Measurements from ENCODE around the gene RIMS1.

The RIMS1 gene, protein sequence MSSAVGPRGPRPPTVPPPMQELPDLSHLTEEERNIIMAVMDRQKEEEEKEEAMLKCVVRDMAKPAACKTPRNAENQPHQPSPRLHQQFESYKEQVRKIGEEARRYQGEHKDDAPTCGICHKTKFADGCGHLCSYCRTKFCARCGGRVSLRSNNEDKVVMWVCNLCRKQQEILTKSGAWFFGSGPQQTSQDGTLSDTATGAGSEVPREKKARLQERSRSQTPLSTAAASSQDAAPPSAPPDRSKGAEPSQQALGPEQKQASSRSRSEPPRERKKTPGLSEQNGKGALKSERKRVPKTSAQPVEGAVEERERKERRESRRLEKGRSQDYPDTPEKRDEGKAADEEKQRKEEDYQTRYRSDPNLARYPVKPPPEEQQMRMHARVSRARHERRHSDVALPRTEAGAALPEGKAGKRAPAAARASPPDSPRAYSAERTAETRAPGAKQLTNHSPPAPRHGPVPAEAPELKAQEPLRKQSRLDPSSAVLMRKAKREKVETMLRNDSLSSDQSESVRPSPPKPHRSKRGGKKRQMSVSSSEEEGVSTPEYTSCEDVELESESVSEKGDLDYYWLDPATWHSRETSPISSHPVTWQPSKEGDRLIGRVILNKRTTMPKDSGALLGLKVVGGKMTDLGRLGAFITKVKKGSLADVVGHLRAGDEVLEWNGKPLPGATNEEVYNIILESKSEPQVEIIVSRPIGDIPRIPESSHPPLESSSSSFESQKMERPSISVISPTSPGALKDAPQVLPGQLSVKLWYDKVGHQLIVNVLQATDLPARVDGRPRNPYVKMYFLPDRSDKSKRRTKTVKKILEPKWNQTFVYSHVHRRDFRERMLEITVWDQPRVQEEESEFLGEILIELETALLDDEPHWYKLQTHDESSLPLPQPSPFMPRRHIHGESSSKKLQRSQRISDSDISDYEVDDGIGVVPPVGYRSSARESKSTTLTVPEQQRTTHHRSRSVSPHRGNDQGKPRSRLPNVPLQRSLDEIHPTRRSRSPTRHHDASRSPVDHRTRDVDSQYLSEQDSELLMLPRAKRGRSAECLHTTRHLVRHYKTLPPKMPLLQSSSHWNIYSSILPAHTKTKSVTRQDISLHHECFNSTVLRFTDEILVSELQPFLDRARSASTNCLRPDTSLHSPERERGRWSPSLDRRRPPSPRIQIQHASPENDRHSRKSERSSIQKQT (N-terminal part only)

DNA sequence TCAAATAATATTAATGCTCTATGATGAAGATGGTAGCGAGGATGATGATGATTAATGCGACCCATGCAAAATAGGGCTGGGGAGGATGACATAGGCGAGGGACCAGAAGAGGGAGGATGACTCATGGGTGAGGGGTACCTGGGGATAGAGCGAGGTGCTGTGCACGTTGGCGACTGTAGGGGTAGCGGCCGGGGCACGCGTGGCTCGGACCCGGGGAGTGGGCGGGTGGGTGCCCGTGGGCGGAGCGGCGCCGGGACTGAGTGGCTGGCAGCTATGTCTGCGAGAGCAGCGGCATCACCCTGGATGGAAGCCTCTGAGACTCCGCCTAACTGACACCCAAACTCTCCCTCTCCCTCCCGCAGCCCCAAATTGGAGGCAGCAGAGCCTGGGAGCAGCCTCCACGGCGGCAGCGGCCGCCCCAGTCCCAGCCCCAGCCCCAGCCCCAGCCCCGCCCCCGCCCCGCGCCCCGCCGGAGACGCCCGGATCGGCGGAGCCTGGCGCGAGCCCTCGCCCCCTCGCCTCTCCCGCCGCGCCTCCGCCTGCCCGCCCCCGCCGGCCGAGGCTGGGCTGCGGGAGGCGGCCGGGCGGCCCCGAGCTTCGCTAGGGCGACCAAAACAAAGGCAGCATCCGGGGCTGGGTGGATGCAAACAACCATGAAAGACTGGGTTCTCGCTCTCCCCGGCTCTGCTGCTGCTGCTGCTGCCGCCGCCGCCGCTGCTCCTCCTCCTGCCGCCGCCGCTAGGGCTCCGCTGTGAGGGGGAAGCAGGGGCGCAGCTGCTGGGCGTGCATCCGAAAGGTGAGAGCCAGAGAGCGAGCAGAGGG, at the start of gene RIMS1:
Gene RIMS1, plus strand, starts transcription at position 367 of the 822 bp plus-strand sequence. CDS start 474 bp downstream, outside the sequence.
- no peak for DNase-seq (ENCODE audit: low read depth in 2 of 2)

DNA sequence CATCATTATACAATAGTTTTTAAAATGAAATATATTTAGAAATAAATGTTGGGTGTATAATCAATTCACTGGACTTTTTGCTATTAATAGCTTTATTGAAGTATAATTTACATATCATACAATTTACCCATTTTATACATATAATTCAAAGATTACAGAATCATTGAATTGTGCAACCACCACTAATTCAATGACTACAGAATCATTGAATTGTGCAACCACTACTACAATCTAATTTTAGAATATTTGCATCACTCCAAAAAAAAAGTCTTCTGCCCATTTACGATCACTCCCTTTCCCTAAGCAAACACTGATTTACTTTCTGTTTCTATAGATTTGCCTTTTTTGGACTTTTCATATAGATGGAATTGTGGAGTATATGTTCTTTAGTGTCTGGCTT, 35.1 kb upstream of the RIMS1 start:
- no peak for DNase-seq (ENCODE audit: low read depth in 2 of 2)

DNA sequence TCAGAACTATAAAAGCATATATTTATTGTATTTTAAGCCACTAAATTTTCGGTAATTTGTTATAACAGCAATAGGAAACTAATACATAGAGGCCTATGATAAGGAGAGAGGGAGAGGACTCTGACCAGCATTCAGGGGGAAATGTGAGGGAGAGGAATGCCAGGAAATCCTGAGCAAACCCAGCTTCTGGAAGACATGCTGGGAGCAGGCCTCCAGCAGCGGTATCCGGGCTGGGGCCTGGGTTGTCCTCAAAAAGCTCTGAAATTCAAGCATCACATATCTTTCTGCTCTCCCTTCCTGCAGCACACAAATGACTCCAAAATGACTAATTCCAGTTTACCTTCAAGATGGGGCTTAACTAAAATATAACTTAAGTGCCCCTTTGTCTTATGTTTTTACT, 33.4 kb upstream of the RIMS1 start:
- DNase-seq (ENCODE audit: low read depth in 2 of 2), result no peak

DNA sequence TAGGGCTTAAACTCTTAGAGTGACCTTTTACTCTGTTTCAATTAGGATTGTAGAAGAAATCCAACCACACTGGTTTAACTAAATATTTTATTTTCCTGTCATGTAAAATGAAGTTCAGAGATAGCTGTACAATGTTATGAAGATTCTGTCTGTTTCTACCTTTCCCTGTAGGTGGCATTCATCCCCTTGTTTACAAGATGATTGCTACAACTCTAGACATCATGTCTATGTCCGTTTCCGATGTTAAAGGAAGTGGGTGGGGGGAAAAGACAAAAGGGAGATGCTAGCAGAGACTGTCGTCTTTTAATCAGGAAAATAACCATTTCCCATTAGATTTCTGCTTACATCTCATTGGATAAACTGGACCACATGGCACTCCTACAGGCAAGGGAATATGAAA, 30.9 kb upstream of the RIMS1 start:
- no peak for DNase-seq (ENCODE audit: low read depth in 2 of 2)

DNA sequence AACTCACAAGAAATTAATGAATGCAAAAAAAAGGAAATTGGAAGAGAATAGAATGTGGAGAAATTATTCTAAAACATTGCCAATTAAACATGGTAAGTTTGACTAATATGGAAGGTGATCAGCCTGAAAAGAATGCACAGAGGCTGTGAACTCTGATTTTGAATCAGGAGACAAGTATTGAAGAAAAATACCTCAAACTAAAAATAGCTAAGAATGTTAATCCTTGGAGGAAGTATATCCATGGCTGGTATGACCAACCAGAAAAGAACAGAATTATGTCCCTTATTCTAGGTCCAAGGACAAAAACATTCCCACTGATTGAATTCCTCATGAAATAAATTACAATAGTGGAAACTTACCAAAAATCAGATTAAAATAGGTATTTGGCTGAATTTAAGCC, 7.3 kb upstream of the RIMS1 start:
- DNase-seq (ENCODE audit: low read depth in 2 of 2), result no peak

DNA sequence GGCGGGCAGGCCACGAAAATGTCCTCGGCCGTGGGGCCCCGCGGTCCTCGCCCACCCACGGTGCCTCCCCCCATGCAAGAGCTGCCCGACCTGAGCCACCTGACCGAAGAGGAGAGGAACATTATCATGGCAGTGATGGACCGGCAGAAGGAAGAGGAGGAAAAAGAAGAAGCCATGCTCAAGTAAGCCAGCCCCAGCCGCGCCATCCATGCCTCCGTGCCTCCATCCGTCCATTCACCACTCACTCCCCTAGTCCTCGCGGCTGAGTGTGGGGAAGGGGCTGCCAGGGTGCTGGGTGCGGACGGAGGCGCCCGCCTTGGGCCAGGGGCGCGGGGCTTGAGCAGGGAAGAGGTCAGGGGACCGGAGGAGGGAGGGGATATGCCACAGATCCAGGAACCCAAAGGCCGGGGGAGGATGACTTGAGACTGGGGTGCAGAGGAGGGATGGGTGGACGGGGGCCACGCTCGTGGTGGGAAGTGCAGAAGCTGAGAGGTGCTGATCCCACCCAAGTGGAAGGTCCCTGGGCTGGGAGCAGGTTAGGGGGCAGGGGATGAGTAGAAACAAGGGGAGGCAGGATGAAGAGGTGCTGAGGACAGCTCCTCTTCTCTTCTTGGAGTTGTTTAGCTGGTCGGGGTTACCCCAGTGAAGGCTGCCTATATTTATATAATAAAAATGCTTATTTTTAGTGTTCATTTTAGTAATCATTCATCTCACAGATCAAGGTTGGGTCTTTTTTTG, 825 bp downstream of the RIMS1 start:
- DNase-seq (ENCODE audit: low read depth in 2 of 2), result no peak

DNA sequence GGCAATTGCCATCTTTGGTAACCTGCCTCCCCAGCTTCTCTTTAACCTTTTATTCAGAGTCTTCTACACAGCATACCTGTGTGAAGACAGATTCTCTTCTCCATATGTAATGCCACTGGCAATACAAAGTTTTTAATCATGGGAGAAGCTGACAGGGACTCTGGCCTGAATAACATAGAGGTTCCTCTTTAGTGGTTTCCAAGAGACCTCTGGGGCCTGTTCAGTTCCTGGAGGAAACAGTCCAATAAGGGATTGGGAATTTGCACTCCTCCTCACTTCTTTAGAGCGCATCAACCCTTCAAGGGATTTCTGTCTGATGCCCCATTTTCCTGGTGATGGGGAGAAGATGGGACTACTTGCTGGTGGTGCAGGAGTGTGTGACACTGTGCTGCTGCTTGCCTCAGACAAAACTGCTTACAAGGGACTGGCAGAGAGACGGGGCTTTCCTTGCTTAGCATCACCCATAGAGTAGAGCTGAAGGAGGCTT, 1.4 kb downstream of the RIMS1 start:
- no peak for DNase-seq (ENCODE audit: low read depth in 2 of 2)

DNA sequence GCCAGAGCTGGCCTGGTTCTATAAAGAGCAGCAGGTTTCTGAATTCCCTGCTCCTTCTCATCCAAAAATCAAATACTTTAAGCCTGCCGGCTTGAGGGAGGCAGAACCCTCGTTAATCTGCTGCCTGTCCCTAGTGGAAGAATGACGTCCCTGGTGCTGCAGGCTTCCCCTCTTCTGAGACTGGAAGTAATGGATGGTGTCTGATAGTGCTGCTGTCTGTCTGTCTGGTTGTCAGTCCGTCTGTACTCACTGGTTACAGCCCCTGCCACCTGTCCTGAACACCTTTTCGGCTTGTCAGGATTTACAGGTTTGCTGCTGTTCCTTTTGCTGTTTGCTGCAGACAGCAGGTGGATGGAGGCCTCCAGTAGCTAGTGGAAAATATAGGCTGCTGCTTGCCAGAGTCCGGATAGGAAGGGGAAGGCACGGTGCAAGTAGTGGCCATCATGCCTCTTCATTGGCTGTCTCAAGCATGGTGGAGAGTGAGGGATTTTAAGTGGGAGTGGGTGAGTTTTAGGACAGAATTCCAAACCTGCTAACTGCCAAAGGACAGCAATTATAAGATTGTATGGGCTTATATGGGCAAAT, 2.5 kb downstream of the RIMS1 start:
- no peak for DNase-seq (ENCODE audit: low read depth in 2 of 2)

DNA sequence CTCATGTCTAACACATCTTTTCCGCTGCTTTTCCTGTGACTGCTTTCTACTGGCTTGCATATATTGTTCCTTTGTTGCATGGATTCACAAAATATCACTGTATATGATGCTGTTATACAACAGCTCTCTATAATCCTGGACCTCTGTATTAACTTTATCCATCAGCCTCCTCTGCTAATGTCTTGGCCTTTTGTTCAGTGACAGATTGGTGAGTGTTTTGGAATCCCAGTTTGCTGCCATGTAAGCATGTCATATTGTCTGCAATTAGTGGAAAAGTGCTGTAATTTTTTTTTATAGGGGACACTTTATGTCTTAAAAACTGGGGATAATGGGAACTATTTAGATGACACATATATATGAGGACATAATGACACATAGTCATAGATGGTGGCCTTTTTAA, 3.0 kb downstream of the RIMS1 start:
- no peak for DNase-seq (ENCODE audit: low read depth in 2 of 2)

DNA sequence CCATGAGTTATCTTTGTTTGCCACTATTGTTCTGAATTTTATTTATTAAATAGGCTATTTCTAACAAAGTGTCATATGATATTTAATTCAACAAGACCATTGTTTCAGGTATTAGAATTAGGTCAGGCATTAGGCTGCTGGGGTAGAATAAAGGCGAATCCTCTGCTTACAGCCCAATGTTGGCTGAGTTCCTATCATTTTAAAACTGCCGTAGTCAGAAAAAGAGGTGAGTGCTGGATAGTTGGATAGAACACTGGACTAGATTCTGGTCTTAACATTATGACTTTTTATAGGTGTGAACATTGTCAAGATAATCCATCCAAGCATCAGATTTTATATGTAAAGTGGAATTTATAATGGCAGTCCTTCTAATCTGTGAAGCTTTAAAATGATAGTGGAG, 6.3 kb downstream of the RIMS1 start:
- DNase-seq (ENCODE audit: low read depth in 2 of 2), result no peak

DNA sequence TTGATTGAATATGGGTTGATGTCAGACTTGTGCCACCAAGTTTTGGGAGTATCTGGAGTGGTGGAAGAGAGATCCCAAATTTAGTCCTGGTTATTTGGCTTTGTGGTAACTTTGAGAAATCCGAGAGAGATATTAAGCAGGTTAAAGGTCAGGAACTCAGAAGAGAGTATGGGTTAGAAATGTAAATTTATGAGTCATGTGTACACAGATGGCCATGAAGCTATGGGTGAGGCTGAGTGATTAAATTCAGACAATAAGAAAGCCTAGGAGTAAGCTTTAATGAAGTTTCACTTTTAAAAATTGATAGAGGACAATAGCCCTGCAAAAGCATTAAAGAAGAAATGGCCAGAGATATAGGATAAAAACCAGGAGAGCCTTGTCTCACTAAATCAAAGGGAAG, 14.3 kb downstream of the RIMS1 start:
- DNase-seq (ENCODE audit: low read depth in 2 of 2), result no peak

DNA sequence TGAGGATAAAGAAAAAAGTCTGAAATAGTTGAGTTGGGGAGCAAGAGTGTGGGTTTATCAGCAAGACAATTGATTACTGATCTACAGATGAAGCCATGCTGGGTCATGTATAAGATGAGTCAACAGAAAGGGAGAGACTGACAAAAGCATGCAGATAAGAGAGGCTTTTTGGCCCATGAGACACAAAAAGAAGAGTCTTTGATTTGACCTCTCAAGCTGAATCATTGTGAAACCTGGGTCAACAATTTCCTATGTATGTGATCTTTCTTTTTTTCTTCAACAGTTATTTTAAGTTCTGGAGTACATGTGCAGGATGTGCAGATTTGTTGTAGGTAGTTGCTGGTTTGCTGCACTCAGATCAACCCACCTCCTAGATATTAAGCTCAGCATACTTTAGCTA, 15.9 kb downstream of the RIMS1 start:
- DNase-seq (ENCODE audit: low read depth in 2 of 2), result no peak

DNA sequence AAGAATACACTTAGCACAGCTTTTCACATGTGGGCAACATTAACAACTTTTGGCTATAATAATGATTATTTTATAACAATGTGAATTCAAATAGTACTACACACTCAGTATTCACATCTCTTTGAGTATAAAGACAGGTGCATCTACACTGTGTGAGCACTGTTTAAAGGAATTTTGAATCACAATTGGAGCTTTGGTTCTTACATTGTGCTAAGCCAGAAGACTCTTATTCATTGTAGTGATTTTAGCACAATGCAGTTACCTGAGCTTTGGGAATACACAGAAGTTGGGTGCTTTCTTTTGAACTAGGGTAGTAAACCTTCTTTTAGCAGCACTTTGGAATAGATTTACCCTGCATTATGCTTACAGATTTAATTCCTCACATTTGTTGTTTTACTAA, 20.5 kb downstream of the RIMS1 start:
- DNase-seq (ENCODE audit: low read depth in 2 of 2), result no peak

DNA sequence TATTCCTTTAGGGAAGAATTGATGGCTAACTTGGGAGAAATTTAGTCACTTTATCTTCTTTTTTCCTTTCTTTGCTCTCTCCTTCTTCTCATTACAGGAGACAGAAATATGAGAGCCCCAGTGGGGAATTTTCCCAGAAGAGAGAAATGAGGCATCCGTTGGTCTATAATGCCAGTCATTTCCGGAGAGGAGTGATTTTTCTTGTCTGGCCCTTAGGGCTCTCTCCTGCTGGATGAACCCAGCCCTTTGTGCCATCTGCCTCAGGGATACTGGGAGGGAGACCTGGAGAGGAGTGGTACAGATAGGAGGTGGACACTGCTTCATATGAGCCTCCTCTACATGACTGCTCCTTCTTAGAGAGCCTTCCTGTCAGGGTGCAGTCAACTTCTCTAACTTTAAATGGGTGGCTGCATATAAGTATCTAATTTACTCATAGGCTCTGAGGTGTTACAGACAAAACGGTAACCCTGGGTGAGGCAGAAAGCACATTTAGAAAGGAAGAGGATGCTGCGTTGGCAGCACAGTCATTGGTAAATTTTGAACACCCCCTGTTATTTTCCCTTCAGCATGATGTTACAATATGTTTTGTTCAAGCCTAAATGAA, 21.9 kb downstream of the RIMS1 start:
- no peak for DNase-seq (ENCODE audit: low read depth in 2 of 2)

DNA sequence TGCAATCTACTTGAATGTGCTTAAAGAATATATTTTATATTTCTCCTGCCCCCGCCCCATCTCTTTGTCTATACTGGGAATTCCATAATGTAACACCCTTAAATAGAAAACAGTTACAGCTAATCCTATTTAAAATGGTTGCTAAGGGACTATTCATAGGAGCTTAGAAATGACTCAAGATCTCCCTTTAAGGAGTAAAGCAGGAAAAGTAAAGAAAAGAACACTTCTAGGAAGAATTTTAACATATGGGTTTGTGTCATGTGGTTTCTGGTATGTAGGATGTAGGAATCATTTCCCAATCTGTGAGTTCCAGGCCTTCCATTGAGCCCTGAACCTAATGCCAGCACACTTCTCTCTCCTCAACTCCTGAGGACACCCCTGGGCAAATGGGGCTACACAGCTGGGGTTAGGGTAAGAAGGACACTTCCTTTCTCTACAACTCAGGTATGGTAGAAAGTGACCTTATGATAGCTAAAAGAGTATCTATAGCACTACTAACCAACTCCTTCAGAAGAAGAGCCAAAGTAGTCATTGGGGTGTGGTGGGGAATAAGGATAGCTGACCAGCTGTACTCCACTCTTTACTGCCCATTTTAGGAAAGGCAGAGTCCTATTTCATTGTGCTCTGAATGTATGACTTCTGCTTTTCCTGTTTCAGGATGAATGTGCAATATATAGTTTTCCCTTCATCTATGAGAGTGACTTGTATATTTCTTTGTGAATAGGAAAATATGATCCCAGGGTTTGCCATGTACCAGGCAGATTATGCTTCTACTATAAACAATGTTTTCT, 27.3 kb downstream of the RIMS1 start:
- DNase-seq (ENCODE audit: low read depth in 2 of 2), result no peak

DNA sequence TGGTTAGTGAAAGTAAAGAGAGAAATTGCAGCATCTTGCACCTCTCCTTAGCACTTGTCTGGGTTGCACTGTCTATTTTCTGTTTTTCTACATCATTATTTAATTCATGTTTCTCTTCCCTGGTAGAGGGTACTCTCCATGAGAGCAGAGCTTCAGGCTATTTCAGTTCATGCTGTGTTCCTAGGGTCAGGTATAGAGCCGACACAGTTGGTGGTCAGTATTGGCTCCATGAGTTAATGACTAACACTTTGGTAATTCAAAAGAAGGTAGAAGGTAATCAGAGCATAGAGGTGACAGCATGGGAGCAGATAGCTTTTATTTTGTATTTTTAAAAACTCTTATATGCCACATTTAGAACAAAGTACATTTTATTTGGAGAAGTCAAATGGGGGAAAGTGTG, 42.7 kb downstream of the RIMS1 start:
- DNase-seq (ENCODE audit: low read depth in 2 of 2), result no peak

DNA sequence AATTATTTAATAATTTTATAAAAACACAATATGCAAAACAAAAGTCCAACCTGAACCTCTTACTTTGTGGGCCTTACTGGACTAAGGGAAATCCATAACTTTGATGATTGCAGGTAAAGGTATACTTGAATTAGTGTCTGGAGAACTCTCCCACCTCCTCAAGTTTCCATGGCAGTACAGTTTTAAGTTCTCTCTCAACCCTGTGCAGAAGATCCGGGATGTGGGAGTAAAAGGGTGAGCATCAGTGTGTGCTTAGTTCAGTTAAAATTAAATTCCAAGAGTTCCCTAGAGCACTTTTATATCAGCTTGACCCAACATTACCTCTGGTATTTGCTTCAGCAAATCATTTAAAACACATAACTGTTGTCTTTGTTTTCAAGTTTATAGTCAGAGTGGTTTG, 47.5 kb downstream of the RIMS1 start:
- DNase-seq (ENCODE audit: low read depth in 2 of 2), result no peak

DNA sequence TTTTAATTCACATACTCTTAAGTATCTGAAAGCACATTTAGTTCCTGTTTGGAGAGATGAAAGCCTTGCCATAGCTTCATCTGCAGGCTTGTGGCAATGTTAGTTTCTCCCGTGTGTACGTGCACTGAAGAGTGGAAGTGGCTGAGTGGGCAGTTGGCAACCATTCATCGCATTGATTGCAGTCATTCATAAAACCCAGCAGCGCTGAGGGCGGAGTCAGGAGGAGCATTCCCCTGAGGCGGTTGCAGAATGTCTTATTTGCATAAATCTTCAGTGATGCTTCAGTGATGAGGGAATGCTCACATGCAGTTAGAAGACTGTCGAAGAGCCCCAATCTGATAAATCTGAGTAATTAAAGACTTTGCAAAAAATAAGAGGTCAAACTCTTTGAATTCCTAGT, 79.1 kb downstream of the RIMS1 start:
- no peak for DNase-seq (ENCODE audit: low read depth in 2 of 2)

DNA sequence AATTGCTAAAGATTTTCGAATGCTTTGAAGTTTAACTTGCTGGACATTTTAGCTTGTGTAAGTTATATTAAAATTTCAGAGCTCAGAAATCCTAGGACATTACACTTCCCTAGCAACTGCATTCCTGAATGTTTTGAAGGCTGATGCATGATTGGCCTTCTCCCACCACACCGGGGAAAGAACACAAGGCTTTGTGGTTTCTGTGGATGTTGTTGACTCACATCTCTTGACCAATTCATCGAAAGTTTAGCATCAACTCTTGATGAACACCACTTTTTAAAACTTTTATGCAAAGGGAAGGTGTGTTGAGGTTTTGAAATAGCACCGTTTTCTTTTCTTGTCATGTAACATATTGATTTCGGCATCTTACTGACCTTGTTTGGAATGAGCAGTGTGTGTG, 81.1 kb downstream of the RIMS1 start:
- DNase-seq (ENCODE audit: low read depth in 2 of 2), result no peak

Data from stimulated activated CD8-positive, alpha-beta memory T cell treated with anti-CD3 and anti-CD28 coated beads, Interleukin-15, amount 100 ng/mL, for 4 hours (primary cell).